Stimulated activated CD8-positive, alpha-beta memory T cell treated with anti-CD3 and anti-CD28 coated beads, Interleukin-12 subunit alpha, Interleukin-12 subunit beta, amount 100 ng/mL, for 4 hours (primary cell): ENCODE data around the gene RFFL.

ENCODE experiments used
- DNase-seq: peaks from one replicate; pipeline ENCODE4 v3.0.0-alpha.2; 2020; ENCODE audit warnings: low read depth

Gene RFFL

GRCh38 chr17:34974794-34975785, 88.4 kb downstream of the RFFL start:
- DNase-seq, result no peak

GRCh38 chr17:34974179-34974578, 89.3 kb downstream of the RFFL start:
- DNase-seq, result no peak

- peak; percentile 80 for DNase-seq
These were observed 102.2 kb downstream of the RFFL start, which contains the start of the genes CCT6B and ZNF830 for GRCh38 chr17:34961093-34961911. TSS of gene CCT6B (minus strand) at chr17:34961460. CDS start at chr17:34961393, 67 bp downstream. TSS of gene ZNF830 (plus strand) at chr17:34961540. CDS start at chr17:34961567, 27 bp downstream.

GRCh38 chr17:34958438-34958837, 105.1 kb downstream of the RFFL start:
- DNase-seq, result no peak
